NOMO-1 treated with DMSO at 0.1 percent for 48 hours (cell line): ENCODE data around the gene LMF1.
A peak's percentile ranks its signal among the peaks of the same experiment; 100 is the strongest.

Source experiments
- DNase-seq: peaks from one replicate; lab custom pipeline; 2025; ENCODE audit not compliant: unreplicated experiment; lab: John Stamatoyannopoulos, UW

LMF1 gene

GRCh38 chr16:970766-971581, at the start of gene LMF1:
Gene LMF1 (minus strand): TSS chr16:970984. CDS start chr16:970980, 4 bp downstream.
- peak; percentile 87 for DNase-seq

GRCh38 chr16:1020091-1020399, 49.3 kb upstream of the LMF1 start:
- DNase-seq, result no peak

GRCh38 chr16:1019231-1020090, 48.7 kb upstream of the LMF1 start:
- DNase-seq, result no peak

GRCh38 chr16:1018447-1019198, 47.8 kb upstream of the LMF1 start:
- DNase-seq, result no peak

GRCh38 chr16:1014771-1015495, 44.1 kb upstream of the LMF1 start:
- no peak for DNase-seq

GRCh38 chr16:1014221-1014620, 43.4 kb upstream of the LMF1 start:
- DNase-seq, result no peak

- DNase-seq, result no peak
Measured at GRCh38 chr16:1013593-1013900, 42.8 kb upstream of the LMF1 start.

GRCh38 chr16:1012722-1013592, 42.2 kb upstream of the LMF1 start:
- DNase-seq, result no peak

GRCh38 chr16:1012135-1012534, 41.4 kb upstream of the LMF1 start:
- DNase-seq, result no peak

GRCh38 chr16:1011316-1012082, 40.7 kb upstream of the LMF1 start:
- no peak for DNase-seq

- no peak for DNase-seq
Measured at GRCh38 chr16:1010815-1011214, 40.0 kb upstream of the LMF1 start.

GRCh38 chr16:1010251-1010650, 39.5 kb upstream of the LMF1 start:
- DNase-seq, result no peak

GRCh38 chr16:1009358-1010150, 38.8 kb upstream of the LMF1 start:
- no peak for DNase-seq

- no peak for DNase-seq
Measured at GRCh38 chr16:1008085-1008484, 37.3 kb upstream of the LMF1 start.

- no peak for DNase-seq
Measured at GRCh38 chr16:1007284-1007850, 36.6 kb upstream of the LMF1 start.

GRCh38 chr16:1006781-1007180, 36.0 kb upstream of the LMF1 start:
- no peak for DNase-seq

- DNase-seq, result no peak
Measured at GRCh38 chr16:1005286-1005685, 34.5 kb upstream of the LMF1 start.
